Cardiac septum (tissue), 1 donor: ENCODE measurements around the gene ENPP3. TPM values are rescaled to one million over a fixed set of nuclear protein-coding genes. Genes with fewer than 3 reads are reported as not detected.
"Not testable (repeated sequence)": the region's sequence is repeated elsewhere in the genome, so short reads cannot be mapped to it uniquely, and the experiment has no call there.

ENCODE experiments used
- DNase-seq: peaks from one replicate; pipeline ENCODE4 v3.0.0-alpha.2; 2020; ENCODE audit warnings: low spot score
- intact Hi-C: fragments of 100-400 bp; cut with DNase I; formaldehyde crosslinking; loops from one replicate; pipeline ENCODE4 v1.14.0; 2022
- total RNA-seq: library from RNA; stranded (reverse); fragmentation: NEBNext Ultra II Directional; extraction: Animal tissue kit (Norgen Biotek cat#: 25700); gene quantifications from one replicate; pipeline ENCODE4 v1.2.1, GENCODE V29; 2021
- donor health status: DM: no; HTN: no; CAD: no.

The ENPP3 gene
- total RNA-seq, 1 donor from 2014 or later, result 0.16 TPM

GRCh38 chr6:131728296-131728939, 91.3 kb downstream of the ENPP3 start:
- no peak for DNase-seq

DNA sequence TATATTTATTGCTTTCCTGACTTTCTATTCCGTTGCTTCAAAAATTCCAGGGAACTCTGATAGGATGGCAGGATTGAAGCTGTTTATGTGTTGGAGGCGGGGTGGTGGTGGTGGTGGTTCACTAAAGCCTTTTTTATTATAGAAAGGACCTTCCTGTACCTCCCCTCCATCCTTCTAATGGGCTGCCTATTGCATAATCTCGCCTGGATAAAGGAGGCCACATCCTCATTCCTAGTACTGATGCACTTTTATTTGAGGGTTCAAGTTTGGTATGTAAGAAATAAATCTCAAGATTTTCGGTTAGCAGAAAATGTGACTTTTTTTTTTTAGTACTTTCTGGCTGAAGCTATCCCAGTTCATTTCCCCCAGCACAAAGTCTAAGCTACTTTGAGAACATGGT, 92.4 kb downstream of the ENPP3 start:
- intact Hi-C loops, result no loop called here
- no peak for DNase-seq

More at GRCh38 chr6:131728296-131728939, 91.3 kb downstream of the ENPP3 start:
- intact Hi-C loops, result no loop called here

GRCh38 chr6:131730264-131730663, 93.2 kb downstream of the ENPP3 start:
- intact Hi-C loops, result no loop called here
- no peak for DNase-seq

- intact Hi-C loops, result no loop called here
- no peak for DNase-seq
Measured at GRCh38 chr6:131731224-131731623, 94.1 kb downstream of the ENPP3 start.

- no peak for DNase-seq
Measured at GRCh38 chr6:131733376-131734016, 96.4 kb downstream of the ENPP3 start.

DNA sequence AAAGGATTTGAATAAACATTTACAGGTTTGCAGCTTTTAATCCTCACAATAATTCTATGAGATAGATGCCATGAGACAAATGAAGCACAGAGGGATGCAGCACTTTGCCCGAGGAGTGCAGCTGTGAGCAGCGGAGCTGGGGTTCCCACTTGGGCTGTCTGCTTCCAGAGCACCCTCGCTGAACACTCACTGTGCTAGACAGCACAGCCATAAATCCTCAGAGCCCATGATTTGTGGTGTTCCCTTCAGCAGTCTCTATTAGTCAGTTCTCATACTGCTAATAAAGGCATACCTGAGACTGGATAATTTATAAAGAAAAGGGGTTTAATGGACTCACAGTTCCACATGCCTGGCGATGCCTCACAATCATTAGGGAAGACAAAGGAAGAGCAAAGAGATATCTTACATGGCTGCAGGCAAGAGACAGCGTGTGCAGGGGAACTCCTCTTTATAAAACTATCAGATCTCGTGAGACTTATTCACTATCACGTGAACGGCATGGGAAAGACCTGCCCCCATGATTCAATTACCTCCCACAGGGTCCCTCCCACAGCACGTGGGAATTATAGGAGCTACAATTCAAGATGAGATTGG, 99.0 kb downstream of the ENPP3 start:
- intact Hi-C loops, result no loop called here
- DNase-seq, result no peak

More at GRCh38 chr6:131733376-131734016, 96.4 kb downstream of the ENPP3 start:
- intact Hi-C loops, result no loop called here

GRCh38 chr6:131736811-131737210, 99.7 kb downstream of the ENPP3 start:
- intact Hi-C loops, result no loop called here
- DNase-seq, result no peak

GRCh38 chr6:131739136-131739535, 102.0 kb downstream of the ENPP3 start:
- intact Hi-C loops, result no loop called here
- no peak for DNase-seq

DNA sequence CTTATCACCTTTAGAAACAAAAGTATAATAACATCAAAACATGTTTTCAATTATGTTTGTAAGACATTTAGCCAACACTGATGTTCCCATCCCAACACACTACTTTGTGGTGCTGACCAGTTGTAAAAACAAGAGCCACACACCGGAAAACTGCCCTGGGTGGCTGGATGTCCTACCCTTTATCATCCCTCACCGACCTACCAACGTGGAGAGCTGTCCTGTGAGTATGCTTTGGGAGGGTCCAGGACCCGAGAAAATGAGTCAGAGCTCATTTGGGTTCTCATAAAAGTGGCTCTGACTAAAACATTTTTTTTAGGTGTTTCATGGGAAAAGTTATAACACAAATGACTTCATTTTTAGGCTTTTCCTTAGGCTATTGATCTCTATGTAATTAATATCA, 103.1 kb downstream of the ENPP3 start:
- intact Hi-C loops, result no loop called here
- DNase-seq, result no peak

- intact Hi-C loops, result no loop called here
Measured at GRCh38 chr6:131741688-131742393, 104.7 kb downstream of the ENPP3 start.

GRCh38 chr6:131744432-131745287, 107.6 kb downstream of the ENPP3 start:
- no peak for DNase-seq
- intact Hi-C loops, result no loop called here

More at GRCh38 chr6:131741688-131742393, 104.7 kb downstream of the ENPP3 start:
- no peak for DNase-seq

DNA sequence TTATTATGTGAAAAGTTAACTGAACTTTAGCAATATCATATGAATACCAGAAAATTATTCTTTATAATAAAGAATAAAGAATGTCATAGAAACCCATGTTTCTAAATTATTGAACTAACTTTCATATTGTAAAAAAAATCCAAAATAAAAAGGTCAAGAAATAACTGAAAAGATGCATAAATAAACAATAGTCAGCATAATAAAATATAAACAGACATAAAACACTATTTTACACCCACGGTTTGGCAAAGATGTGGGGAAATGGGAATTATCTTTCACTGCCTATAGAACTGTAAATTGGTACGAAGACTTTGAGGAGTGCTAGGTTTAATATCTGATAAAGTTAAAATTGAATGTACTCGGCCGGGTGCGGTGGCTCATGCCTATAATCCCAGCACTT, 108.4 kb downstream of the ENPP3 start:
- intact Hi-C loops, result no loop called here
- no peak for DNase-seq

- intact Hi-C loops, result no loop called here
- DNase-seq, result no peak
Measured at GRCh38 chr6:131747821-131748353, 110.8 kb downstream of the ENPP3 start.

DNA sequence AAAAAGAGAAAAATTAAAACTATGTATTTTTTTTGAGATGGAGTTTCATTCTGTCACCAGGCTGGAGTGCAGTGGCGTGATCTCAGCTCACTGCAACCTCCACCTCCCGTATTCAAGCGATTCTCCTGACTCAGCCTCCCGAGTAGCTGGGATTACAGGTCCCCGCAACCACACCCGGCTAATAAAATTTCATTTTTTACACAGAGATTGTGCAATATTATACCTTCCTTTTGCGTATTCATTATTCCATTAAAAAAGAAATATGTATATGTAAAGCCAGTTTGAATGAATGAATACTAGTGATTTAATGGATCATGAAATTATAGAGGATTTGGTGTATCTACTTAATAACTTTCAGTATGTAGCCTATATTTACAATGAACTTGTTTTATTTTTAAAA, 111.9 kb downstream of the ENPP3 start:
- no peak for DNase-seq
- intact Hi-C loops, result no loop called here

- DNase-seq, intact Hi-C loops: not testable (repeated sequence)
Measured at GRCh38 chr6:131751012-131751715, 114.1 kb downstream of the ENPP3 start.

DNA sequence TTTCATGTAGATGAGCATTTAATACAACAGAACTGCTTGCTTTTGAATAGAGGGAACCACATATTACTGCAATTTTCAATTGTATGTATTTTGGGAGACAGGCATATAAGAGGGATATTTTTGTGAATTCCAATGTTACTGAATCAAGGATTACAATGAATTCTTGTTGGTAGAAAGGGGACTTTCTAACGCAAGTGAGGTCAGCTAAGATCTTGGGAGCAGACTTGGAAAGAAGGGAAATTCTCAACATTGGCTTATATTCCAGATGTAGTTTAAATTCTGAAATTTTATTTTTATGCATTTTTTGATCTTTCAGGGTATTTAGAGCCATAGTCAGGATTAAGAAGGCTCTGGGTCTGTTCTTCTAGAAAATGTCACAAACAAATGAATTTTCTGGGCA, 117.0 kb downstream of the ENPP3 start:
- DNase-seq, result no peak
- intact Hi-C loops, result no loop called here

DNA sequence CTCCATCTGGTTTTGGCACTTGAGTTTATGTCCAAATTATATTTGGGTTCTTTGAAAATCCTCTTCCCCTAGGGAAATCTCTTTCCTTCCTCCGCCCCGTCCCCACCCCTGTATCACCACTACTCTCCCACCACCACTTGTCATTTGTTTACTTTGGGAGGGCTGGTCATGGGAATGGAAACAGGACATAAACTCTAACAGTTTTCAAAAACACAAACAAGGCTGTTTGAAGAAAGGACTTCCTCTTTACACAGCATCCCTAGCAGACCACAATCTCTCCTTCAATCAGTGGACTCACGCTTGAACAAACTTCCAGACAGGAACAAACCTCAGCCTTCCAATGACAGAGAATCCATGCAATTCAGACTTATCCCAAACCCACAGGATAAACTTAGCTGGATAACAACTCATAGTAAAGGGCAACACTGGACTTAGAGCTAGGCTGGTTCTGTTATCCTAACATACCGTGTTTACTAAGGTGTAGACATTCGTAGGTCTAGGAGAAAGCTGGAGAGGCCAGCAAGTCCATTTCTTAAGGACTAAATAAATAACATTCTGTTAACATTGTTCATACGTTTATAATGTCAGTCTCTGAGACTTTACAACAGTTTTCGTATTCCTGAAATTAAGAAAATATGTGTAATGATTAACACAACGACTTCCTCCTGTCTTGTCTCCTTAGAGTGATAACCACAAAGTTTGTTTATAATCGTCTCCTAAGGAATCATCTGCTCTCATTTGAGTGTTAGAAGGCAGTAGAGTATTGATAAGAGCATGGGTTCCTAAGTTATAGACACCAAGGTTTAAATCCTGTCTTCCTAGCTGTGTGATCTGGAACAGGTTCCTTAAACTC, 117.8 kb downstream of the ENPP3 start:
- DNase-seq, result no peak
- intact Hi-C loops, result no loop called here

DNA sequence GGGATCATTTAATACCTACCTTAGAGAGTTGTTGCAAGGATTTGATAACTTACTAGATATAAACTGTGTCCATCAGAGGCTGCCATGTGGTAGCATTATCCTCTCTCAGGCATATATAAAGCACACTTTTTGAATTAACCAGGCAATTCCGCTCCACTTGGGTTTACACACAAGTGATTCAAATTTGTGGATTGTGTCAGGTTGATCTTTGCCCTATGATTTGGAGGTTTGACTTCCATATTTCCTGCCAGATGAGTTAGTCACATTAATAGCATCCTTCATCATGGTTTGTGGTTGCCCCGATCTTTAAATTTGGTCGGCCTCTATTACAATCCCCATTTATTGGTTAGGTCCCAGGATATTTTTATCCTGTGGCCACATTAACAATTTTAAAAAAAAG, 118.5 kb downstream of the ENPP3 start:
- intact Hi-C loops, result no loop called here
- no peak for DNase-seq
